H9 (cell line): ENCODE data around the gene DEAF1. TPM values are rescaled to one million over a fixed set of nuclear protein-coding genes. Genes with fewer than 3 reads are reported as not detected.

Experiments
- DNase-seq: peaks from one replicate; pipeline ENCODE4 v3.0.0-alpha.2; 2017
- H2AFZ ChIP-seq: one replicate; pipeline ENCODE4 v1.6.1; 2013; ENCODE audit warnings: mild to moderate bottlenecking, low read length, control low read depth, moderate library complexity
- H2AK5ac ChIP-seq: 2 replicates; pipeline ENCODE4 v1.6.1; 2013; ENCODE audit warnings: low read length, control low read depth, mixed read lengths; ENCODE audit not compliant: insufficient read length
- H2BK120ac ChIP-seq: one replicate; pipeline ENCODE4 v1.6.1; 2013; ENCODE audit warnings: low read depth, mild to moderate bottlenecking, low read length, control low read depth, inconsistent platforms; ENCODE audit not compliant: poor library complexity, severe bottlenecking
- H2BK12ac ChIP-seq: 2 replicates; pipeline ENCODE4 v1.6.1; 2013; ENCODE audit warnings: low read length, control low read depth, mixed read lengths, low read depth; ENCODE audit not compliant: insufficient read length
- H2BK15ac ChIP-seq: 2 replicates; pipeline ENCODE4 v1.6.1; 2013; ENCODE audit warnings: low read depth, low read length, control low read depth
- H2BK20ac ChIP-seq: one replicate; pipeline ENCODE4 v1.6.1; 2013; ENCODE audit warnings: low read depth, mild to moderate bottlenecking, low read length, control low read depth, inconsistent platforms; ENCODE audit not compliant: poor library complexity, severe bottlenecking
- H2BK5ac ChIP-seq: 2 replicates; pipeline ENCODE4 v1.6.1; 2013; ENCODE audit warnings: low read length, control low read depth, mixed read lengths; ENCODE audit not compliant: insufficient read length
- H3K14ac ChIP-seq: 2 replicates; pipeline ENCODE4 v1.6.1; 2013; ENCODE audit warnings: low read length, control low read depth; ENCODE audit not compliant: insufficient read depth
- H3K18ac ChIP-seq: 2 replicates; pipeline ENCODE4 v1.6.1; 2013; ENCODE audit warnings: low read depth, mild to moderate bottlenecking, mixed read lengths, low read length, control low read depth; ENCODE audit not compliant: insufficient read length
- H3K23ac ChIP-seq: 2 replicates; pipeline ENCODE4 v1.6.1; 2013; ENCODE audit warnings: low read length, control low read depth, mixed read lengths, low read depth; ENCODE audit not compliant: insufficient read length
- H3K23me2 ChIP-seq: 2 replicates; pipeline ENCODE4 v1.6.1; 2013; ENCODE audit warnings: low read depth, mild to moderate bottlenecking, mixed read lengths, low read length, control low read depth; ENCODE audit not compliant: insufficient read length, poor library complexity, severe bottlenecking
- H3K27ac ChIP-seq: 2 replicates; pipeline ENCODE4 v1.5.1; 2013; ENCODE audit warnings: low read length, control low read depth, mixed read lengths, low read depth; ENCODE audit not compliant: insufficient read length
- H3K27me3 ChIP-seq: 2 replicates; pipeline ENCODE4 v1.6.1; 2013; ENCODE audit warnings: low read length, control low read depth, inconsistent platforms; ENCODE audit not compliant: insufficient read depth
- H3K4ac ChIP-seq: 2 replicates; pipeline ENCODE4 v1.6.1; 2013; ENCODE audit warnings: low read depth, mild to moderate bottlenecking, control low read depth, inconsistent platforms, low read length, moderate library complexity
- H3K4me1 ChIP-seq: 2 replicates; pipeline ENCODE4 v1.6.1; 2013; ENCODE audit warnings: low read length, control low read depth, inconsistent platforms; ENCODE audit not compliant: insufficient read depth
- H3K4me2 ChIP-seq: 2 replicates; pipeline ENCODE4 v1.6.1; 2013; ENCODE audit warnings: low read length, control low read depth, mixed read lengths; ENCODE audit not compliant: insufficient read length, insufficient read depth
- H3K56ac ChIP-seq: 2 replicates; pipeline ENCODE4 v1.6.1; 2013; ENCODE audit warnings: low read depth, mild to moderate bottlenecking, mixed read lengths, low read length, control low read depth; ENCODE audit not compliant: insufficient read length
- H3K79me1 ChIP-seq: 2 replicates; pipeline ENCODE4 v1.6.1; 2013; ENCODE audit warnings: low read depth, mild to moderate bottlenecking, moderate library complexity, low read length, control low read depth, inconsistent platforms; ENCODE audit not compliant: insufficient read depth, poor library complexity, severe bottlenecking
- H3K79me2 ChIP-seq: 2 replicates; pipeline ENCODE4 v1.6.1; 2013; ENCODE audit warnings: low read length, control low read depth, inconsistent platforms; ENCODE audit not compliant: insufficient read depth
- H3K9ac ChIP-seq: 2 replicates; pipeline ENCODE4 v1.6.1; 2013; ENCODE audit warnings: low read length, control low read depth, mixed read lengths; ENCODE audit not compliant: insufficient read length; ENCODE audit errors: extremely low read depth
- H3K9me3 ChIP-seq: one replicate; pipeline ENCODE4 v1.6.1; 2013; ENCODE audit warnings: low read depth, low read length, inconsistent platforms; ENCODE audit not compliant: control insufficient read depth
- H3T11ph ChIP-seq: one replicate; pipeline ENCODE4 v1.6.1; 2013; ENCODE audit warnings: mild to moderate bottlenecking, low read length, control low read depth, inconsistent platforms
- H4K20me1 ChIP-seq: one replicate; pipeline ENCODE4 v1.6.1; 2013; ENCODE audit not compliant: control insufficient read depth, insufficient read length, insufficient read depth
- H4K5ac ChIP-seq: 2 replicates; pipeline ENCODE4 v1.6.1; 2013; ENCODE audit warnings: low read depth, mild to moderate bottlenecking, mixed read lengths, low read length, control low read depth; ENCODE audit not compliant: insufficient read length
- H4K8ac ChIP-seq: replicated peaks from 2 replicates; pipeline ENCODE4 v1.6.1; 2013; ENCODE audit warnings: low read length, control low read depth, mixed read lengths, low read depth; ENCODE audit not compliant: insufficient read length
- H4K91ac ChIP-seq: 2 replicates; pipeline ENCODE4 v1.6.1; 2013; ENCODE audit warnings: low read depth, mild to moderate bottlenecking, moderate library complexity, mixed read lengths, low read length, control low read depth; ENCODE audit not compliant: insufficient read length
- H3K27ac Mint-ChIP-seq, 3 experiments: 2 replicates in 2 of 3; 3 replicates in 1 of 3; pipeline ENCODE4 v1.8.0; 2020 to 2021; ENCODE audit warnings: mixed read lengths in 3 of 3, mild to moderate bottlenecking in 1 of 3, moderate library complexity in 1 of 3
- H3K27me3 Mint-ChIP-seq: 2 replicates; pipeline ENCODE4 v1.8.0; 2021; ENCODE audit warnings: low read depth, mild to moderate bottlenecking, moderate library complexity, mixed read lengths
- H3K36me3 Mint-ChIP-seq, 3 experiments: 2 replicates in 2 of 3; 3 replicates in 1 of 3; pipeline ENCODE4 v1.8.0; 2020 to 2021; ENCODE audit warnings: low read depth in 3 of 3, mixed read lengths in 3 of 3; ENCODE audit not compliant: insufficient read depth in 1 of 3
- H3K4me1 Mint-ChIP-seq, 2 experiments: 2 replicates each; pipeline ENCODE4 v1.8.0; 2020; ENCODE audit warnings: mixed read lengths in 2 of 2
- H3K4me3 Mint-ChIP-seq, 2 experiments: 2 replicates in 1 of 2; 3 replicates in 1 of 2; pipeline ENCODE4 v1.8.0; 2020 to 2021; ENCODE audit warnings: mild to moderate bottlenecking in 2 of 2, mixed read lengths in 2 of 2, moderate library complexity in 1 of 2
- H3K9me3 Mint-ChIP-seq, 2 experiments: 2 replicates in 1 of 2; 3 replicates in 1 of 2; pipeline ENCODE4 v1.8.0; 2020; ENCODE audit warnings: mild to moderate bottlenecking in 2 of 2, mixed read lengths in 2 of 2, moderate library complexity in 1 of 2
- CTCF ChIP-seq: fragments of 200-600 bp; sonication (generic); conservative IDR thresholded peaks from 3 replicates; pipeline ENCODE4 v1.8.0; 2021; ENCODE audit warnings: antibody characterized with exemption, mild to moderate bottlenecking
- WGBS: extraction: QIAGEN DNeasy Blood & Tissue Kit; methylation state at CpG from one replicate; pipeline ENCODE4 v1.1.7; 2013; ENCODE audit warnings: missing lambda C conversion rate, low lambda C conversion rate, mixed read lengths; ENCODE audit not compliant: insufficient read length; ENCODE audit errors: extremely low coverage; 5-methylcytosine and 5-hydroxymethylcytosine counted together
- total RNA-seq: library from RNA; stranded (reverse); gene quantifications from 2 replicates; pipeline ENCODE4 v1.2.1, GENCODE V29; 2021

The DEAF1 gene
- total RNA-seq, 1 experiment from 2014 or later: 67.3 TPM

- Mint-ChIP-seq H3K27ac (no peak overlapping the region), H3K4me3 (no peak overlapping the region; a peak in 1 of 5 replicates), H3K9me3 (no peaks in the 10 kb centered on the region; a peak in 2 of 5 replicates), H3K4me1 (peaks cover 15 to 24% of the 10 kb centered on the region in 2 experiments), H3K36me3 (peaks cover 4 to 30% (median 11%) of the 10 kb centered on the region in 3 experiments; a peak in 6 of 7 replicates), H3K27me3 (peaks cover 25% of the 10 kb centered on the region)
- H3K79me1 ChIP-seq: no peaks in the 10 kb centered on the region
- peaks cover 20% of the 10 kb centered on the region for H3K27me3 ChIP-seq
- no peak overlapping the region for H4K91ac ChIP-seq
- H3K23ac ChIP-seq: no peak overlapping the region
- no peak for DNase-seq
- H3K4ac ChIP-seq: no peak overlapping the region
- H4K5ac ChIP-seq: no peak overlapping the region
- H4K20me1 ChIP-seq: no peaks in the 10 kb centered on the region
- no peaks in the 10 kb centered on the region for H3K79me2 ChIP-seq
- no peak overlapping the region for H3K4me2 ChIP-seq
- H2BK12ac ChIP-seq: no peak overlapping the region
- peaks cover 17% of the 10 kb centered on the region for H3K23me2 ChIP-seq
- no peak overlapping the region for H2BK15ac ChIP-seq
- no peak overlapping the region for H2AFZ ChIP-seq
- H3T11ph ChIP-seq: no peak overlapping the region
- no peak overlapping the region for H3K18ac ChIP-seq
- TF ChIP-seq CTCF: no peak
- no peaks in the 10 kb centered on the region for H3K9me3 ChIP-seq
- no peak overlapping the region for H2AK5ac ChIP-seq
- no CpG with 5 or more reads among the region's 19 CpGs for WGBS
- H2BK5ac ChIP-seq: no peak overlapping the region
- H2BK120ac ChIP-seq: no peak overlapping the region
- H3K27ac ChIP-seq: no peak overlapping the region
- H3K9ac ChIP-seq: no peak overlapping the region
- no peak overlapping the region for H3K14ac ChIP-seq
- no peaks in the 10 kb centered on the region; the same call in 1 of the 2 replicates for H3K4me1 ChIP-seq
- no peak overlapping the region for H4K8ac ChIP-seq
- no peak overlapping the region for H2BK20ac ChIP-seq
- no peak overlapping the region for H3K56ac ChIP-seq
These were observed 53.1 kb downstream of the DEAF1 start for GRCh38 chr11:641806-642370.
